A673 (cell line): ENCODE measurements around the gene CLCNKA.
A peak's percentile ranks its signal among the peaks of the same experiment; 100 is the strongest.

ENCODE experiments used
- CTCF ChIP-seq: fragments of 300-800, 200-600 bp; sonication (generic); conservative IDR thresholded peaks from 2 replicates; pipeline ENCODE4 v1.5.1; 2017; ENCODE audit warnings: low read depth, mild to moderate bottlenecking, antibody characterized with exemption, low read length, moderate library complexity, mixed read lengths
- EZH2 ChIP-seq: fragments of 200-600 bp; sonication (generic); IDR thresholded peaks from 2 replicates; pipeline ENCODE4 v1.6.1; 2017; ENCODE audit warnings: borderline replicate concordance, low read depth, mild to moderate bottlenecking, mixed read lengths, antibody characterized with exemption, low read length; ENCODE audit not compliant: poor library complexity, severe bottlenecking

DNA sequence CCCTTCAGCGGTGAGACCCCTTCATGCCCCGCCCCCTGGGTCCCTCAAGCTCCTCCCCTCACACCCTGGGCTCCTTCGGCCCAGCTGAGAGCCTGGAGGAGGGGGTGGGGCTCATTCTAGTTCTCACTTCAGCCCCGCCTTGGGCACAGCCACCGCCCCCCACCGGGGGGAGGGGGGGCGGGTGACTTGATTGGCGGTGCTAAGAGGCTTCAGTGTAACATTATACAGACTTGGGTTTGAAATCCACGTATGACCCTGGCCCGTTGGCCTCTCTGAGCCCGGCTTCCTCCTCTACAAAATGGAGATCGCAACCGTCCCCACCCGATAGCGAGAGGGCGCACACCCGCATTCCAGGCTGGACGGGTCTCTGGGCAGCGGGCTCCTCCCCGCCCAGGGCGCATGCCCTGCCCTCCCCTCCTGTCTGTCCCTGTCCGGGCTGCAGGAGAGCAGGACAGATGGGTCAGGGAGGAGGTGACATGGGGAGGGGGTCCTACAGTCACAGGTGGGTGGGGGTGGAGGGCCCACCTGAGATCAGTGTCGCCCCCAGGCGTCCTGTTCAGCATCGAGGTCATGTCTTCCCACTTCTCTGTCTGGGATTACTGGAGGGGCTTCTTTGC lies 26.8 kb downstream of the CLCNKA start:
- TF ChIP-seq CTCF (0 out of 2 replicates have a peak, but pooled peaks have one; percentile 18), EZH2 (no peak)
